Parathyroid adenoma (tissue), 2 donors: ENCODE results near the gene PRKG1.

Experiments used
- H2AFZ ChIP-seq: fragments of 300-600 bp; sonication (generic); one replicate; pipeline ENCODE4 v1.7.0; 2017; ENCODE audit warnings: antibody characterized with exemption, mild to moderate bottlenecking
- H3K27ac ChIP-seq: fragments of 300-600 bp; sonication (generic); one replicate; pipeline ENCODE4 v1.7.0; 2017
- H3K27me3 ChIP-seq: fragments of 300-600 bp; sonication (generic); one replicate; pipeline ENCODE4 v1.7.0; 2017; ENCODE audit warnings: low read length; ENCODE audit not compliant: control insufficient read depth, insufficient read depth
- H3K36me3 ChIP-seq: fragments of 300-600 bp; sonication (generic); one replicate; pipeline ENCODE4 v1.7.0; 2017; ENCODE audit warnings: low read length; ENCODE audit not compliant: control insufficient read depth, insufficient read depth
- H3K4me1 ChIP-seq: fragments of 300-600 bp; sonication (generic); one replicate; pipeline ENCODE4 v1.7.0; 2017; ENCODE audit warnings: control low read depth
- H3K4me2 ChIP-seq: fragments of 300-600 bp; sonication (generic); one replicate; pipeline ENCODE4 v1.7.0; 2017; ENCODE audit warnings: low read length
- H3K4me3 ChIP-seq: fragments of 300-600 bp; sonication (generic); one replicate; pipeline ENCODE4 v1.7.0; 2017; ENCODE audit warnings: low read depth, low read length
- H3K79me2 ChIP-seq: fragments of 300-600 bp; sonication (generic); one replicate; pipeline ENCODE4 v1.7.0; 2017; ENCODE audit warnings: control low read depth
- H3K9ac ChIP-seq: fragments of 300-600 bp; sonication (generic); one replicate; pipeline ENCODE4 v1.7.0; 2017; ENCODE audit warnings: mild to moderate bottlenecking
- H3K9me3 ChIP-seq: fragments of 300-600 bp; sonication (generic); one replicate; pipeline ENCODE4 v1.7.0; 2017; ENCODE audit warnings: low read length; ENCODE audit not compliant: control insufficient read depth
- TF ChIP-seq, protein P1 (sequence below): fragments of 300-600 bp; sonication (generic); IDR thresholded peaks from one replicate; pipeline ENCODE4 v1.7.0; 2017; ENCODE audit warnings: antibody characterized with exemption, mild to moderate bottlenecking
- donor health status: primary hyperparathyroidism.

Gene PRKG1

DNA sequence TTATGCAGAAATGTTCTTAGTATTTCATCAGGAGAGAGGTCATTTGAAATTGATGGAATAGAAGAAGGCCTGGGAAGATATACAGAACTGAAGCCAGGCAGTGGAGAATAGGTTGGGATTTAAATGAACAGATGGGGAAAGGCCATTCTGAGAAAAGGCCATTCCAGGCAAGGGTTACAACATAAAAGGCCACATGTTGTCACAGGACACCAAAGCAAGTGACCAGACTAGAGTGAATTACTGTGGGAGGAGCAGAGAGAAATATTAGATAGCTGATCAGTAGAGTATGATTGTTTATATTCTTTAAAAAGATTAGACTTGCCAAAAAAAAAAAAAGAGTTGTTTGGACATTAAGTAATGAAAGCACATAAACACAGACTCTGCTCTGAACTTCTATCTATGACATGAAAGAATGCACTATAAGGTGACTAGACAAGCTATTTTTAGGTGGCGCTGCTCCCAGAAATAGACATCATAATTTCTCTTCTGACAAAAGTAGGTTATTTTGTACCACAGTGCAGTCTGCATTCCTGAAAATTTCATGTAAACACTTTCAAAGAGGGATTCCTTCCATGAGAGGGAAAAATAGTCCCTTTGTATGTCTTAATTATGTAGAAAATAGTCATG is 1184.6 kb downstream of the PRKG1 start:
- no peak overlapping the region for H3K4me2 ChIP-seq
- H3K9ac ChIP-seq: no peak overlapping the region
- no peak overlapping the region for H3K27ac ChIP-seq
- H3K9me3 ChIP-seq: no peaks in the 10 kb centered on the region
- no peak overlapping the region for H2AFZ ChIP-seq
- no peaks in the 10 kb centered on the region for H3K4me1 ChIP-seq
- H3K36me3 ChIP-seq: no peaks in the 10 kb centered on the region
- no peak overlapping the region for H3K4me3 ChIP-seq
- no peaks in the 10 kb centered on the region for H3K79me2 ChIP-seq
- TF ChIP-seq, protein P1, sequence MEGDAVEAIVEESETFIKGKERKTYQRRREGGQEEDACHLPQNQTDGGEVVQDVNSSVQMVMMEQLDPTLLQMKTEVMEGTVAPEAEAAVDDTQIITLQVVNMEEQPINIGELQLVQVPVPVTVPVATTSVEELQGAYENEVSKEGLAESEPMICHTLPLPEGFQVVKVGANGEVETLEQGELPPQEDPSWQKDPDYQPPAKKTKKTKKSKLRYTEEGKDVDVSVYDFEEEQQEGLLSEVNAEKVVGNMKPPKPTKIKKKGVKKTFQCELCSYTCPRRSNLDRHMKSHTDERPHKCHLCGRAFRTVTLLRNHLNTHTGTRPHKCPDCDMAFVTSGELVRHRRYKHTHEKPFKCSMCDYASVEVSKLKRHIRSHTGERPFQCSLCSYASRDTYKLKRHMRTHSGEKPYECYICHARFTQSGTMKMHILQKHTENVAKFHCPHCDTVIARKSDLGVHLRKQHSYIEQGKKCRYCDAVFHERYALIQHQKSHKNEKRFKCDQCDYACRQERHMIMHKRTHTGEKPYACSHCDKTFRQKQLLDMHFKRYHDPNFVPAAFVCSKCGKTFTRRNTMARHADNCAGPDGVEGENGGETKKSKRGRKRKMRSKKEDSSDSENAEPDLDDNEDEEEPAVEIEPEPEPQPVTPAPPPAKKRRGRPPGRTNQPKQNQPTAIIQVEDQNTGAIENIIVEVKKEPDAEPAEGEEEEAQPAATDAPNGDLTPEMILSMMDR: no peak
- no peaks in the 10 kb centered on the region for H3K27me3 ChIP-seq

DNA sequence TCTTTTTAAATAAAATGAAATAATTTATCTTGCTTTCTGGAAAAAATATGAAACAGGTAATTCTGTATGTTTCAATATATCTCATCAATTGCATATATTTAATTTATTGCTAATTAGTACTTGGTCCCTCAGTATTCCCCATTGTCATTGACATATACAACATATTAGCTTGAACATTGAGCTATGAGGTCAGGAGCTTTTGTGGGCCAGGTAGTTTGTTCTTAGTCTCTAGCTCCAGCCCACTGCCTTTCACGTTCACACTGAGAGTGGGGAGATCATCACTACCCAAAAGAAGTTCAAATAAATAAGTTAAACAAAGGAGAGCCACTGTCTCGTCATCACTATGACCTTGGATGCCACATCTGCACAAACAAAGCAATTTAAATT is 1185.1 kb downstream of the PRKG1 start:
- Histone ChIP-seq H3K4me2 (no peak overlapping the region), H3K9me3 (no peaks in the 10 kb centered on the region), H3K9ac (no peak overlapping the region), H3K4me1 (no peaks in the 10 kb centered on the region), H3K27me3 (no peaks in the 10 kb centered on the region), H2AFZ (no peak overlapping the region), H3K27ac (no peak overlapping the region), H3K79me2 (no peaks in the 10 kb centered on the region), H3K4me3 (no peak overlapping the region), H3K36me3 (no peaks in the 10 kb centered on the region)
- TF ChIP-seq, protein P1: no peak

DNA sequence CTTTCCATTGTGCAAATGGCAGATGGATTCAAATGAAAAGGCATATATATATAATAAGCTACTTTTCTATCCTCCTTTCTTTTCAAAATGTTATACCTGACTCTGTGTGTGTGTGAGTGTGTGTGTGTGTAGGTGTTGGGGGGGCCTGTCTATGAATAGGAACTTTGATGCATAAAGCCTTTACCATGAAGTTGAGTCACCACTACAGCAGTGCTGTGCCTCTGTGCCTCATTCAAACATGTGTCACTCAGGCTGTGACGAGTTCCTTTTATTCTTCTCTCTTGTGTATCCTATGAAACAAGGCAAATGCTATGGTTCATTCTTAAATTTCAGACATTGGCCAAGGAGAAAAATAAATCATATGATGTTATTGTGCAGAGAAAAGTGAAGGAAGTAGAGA is 1187.1 kb downstream of the PRKG1 start:
- TF ChIP-seq, protein P1: no peak
- H2AFZ ChIP-seq: no peak overlapping the region
- H3K79me2 ChIP-seq: no peaks in the 10 kb centered on the region
- H3K9ac ChIP-seq: no peak overlapping the region
- H3K4me2 ChIP-seq: no peak overlapping the region
- H3K4me3 ChIP-seq: no peak overlapping the region
- no peaks in the 10 kb centered on the region for H3K4me1 ChIP-seq
- H3K27me3 ChIP-seq: no peaks in the 10 kb centered on the region
- H3K27ac ChIP-seq: no peak overlapping the region
- no peaks in the 10 kb centered on the region for H3K9me3 ChIP-seq
- H3K36me3 ChIP-seq: no peaks in the 10 kb centered on the region

DNA sequence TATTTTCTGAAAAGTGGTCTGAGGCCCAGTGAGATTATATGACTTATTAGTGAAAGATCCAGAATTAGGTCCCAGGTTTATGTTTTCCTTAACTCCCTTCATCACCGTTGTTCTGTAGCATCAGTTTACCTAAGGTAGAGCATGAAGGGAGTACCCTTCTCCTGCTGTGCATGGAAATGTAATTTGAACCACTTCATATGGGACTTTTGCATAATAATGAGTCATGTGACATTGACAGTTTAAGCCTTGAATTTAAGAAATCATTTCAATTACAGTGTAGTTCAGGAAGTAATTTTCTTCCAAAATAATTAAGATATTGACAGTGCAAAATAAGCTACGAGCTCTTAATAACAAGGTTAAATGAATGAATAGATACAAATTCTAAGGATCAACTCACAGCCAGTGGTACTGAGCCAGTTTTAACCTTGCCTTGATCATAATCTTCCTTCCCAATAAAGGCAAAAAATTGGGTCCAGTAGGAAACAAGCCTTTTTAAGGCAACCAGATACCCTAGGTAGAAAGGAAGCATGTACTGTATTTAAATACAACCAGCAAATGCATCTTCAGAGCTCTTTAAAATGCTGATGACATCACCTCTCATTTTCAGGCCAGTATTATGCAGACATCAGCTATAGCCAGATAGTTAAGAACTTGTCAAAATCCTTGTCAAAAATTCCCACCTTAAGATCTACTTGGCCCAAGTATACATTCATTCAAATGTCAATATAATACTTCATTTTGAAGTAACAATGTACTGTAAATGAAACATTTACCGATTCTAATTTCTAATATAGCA is 1191.0 kb downstream of the PRKG1 start:
- Histone ChIP-seq H3K27me3 (no peaks in the 10 kb centered on the region), H3K4me1 (no peaks in the 10 kb centered on the region), H3K9ac (no peak overlapping the region), H3K9me3 (no peaks in the 10 kb centered on the region), H3K27ac (no peak overlapping the region), H3K36me3 (no peaks in the 10 kb centered on the region), H3K4me2 (no peak overlapping the region), H3K79me2 (no peaks in the 10 kb centered on the region), H3K4me3 (no peak overlapping the region), H2AFZ (no peak overlapping the region)
- TF ChIP-seq, protein P1: no peak
